Left forelimb (tissue), 1 donor: ENCODE measurements around the gene P2RY6.

Experiments used
- DNase-seq: peaks from one replicate; pipeline ENCODE4 v3.0.0-alpha.2; 2018; ENCODE audit warnings: low spot score

The P2RY6 gene

DNA sequence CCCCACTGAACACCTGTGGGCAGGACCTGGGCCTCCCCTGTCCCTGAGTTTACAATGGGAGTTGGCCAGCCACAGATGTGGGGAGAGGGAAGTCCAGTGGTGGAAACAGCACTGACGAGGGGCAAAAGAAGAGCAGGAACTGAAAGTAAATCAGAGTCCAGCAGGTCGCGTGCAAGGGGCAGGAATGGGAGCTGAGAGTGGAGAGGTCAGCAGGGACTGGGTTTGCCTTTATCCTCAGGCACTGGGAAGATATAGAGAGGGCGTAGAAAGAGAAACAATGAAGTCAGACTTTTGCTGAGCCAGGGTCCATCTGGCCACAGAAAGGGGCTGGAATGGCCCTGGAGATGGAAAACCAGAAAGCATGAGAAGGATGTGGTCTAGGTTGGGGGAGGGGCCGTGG lies 8.5 kb downstream of the P2RY6 start:
- DNase-seq = peak; percentile 48

DNA sequence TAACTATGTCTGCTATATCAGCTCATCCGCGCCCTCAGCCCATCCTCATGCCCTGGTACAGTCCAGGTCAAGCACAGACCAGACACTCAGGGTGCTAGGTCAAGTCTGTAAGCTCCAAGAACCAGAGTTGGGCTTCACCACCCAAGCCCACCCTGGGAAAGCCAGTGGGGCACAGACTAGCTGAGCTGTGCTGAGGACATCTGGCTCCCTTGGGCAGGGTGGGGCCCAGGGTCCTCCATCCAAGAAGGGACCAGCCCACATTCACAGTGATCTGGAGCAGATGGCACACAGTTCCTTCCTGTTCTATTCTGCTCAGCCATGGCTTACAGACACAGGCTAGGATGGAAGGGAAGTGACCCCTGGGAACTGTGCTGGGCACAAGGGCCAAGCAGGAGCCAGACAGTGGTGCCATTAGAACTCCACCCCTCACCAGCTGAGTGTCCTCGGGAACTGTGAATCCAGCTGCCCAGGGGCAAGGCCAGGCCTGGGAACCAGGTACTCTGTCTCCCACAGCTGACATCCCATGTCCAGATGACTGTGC lies 9.1 kb downstream of the P2RY6 start:
- peak; percentile 62 for DNase-seq

DNA sequence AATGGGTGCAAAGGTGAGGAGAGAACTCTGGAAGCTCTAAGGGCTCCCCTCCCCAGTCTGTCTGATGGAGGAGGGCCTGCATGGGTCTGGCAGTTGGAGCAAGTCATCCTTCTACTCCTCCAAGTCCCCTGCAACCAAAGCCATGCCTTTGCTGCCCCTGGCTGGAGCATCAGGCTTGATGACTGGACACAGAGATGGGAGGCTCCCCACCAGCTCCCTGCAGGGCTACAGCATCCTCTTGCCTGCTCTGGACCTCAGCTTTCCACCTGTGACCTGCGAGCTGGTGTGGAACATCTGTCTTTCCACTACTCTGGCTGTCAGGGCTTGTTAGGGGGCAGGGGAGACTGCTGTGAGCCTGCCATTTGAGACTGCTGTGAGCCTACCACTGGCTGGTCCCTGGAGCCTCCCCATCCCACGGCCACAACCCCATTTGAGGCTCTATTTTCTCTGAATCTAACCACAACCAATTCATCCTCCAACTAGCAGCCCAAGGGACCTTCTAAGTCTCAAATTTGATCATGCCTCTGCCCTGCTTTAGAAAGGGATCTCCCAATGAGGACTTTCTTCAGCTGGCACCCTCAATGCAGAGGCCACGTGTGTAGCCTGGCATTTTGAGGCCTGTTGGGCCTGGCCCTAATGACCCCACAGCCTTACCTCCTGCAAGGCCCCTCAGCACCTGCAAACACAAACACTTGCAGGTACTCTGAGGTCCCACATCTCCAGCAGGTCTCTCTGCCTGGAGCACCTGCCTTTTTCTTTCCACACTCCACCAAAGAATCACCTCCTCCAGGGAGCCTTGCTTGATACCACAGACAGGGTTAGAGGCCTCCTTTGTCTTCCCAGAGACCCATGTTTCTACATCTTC lies 9.9 kb downstream of the P2RY6 start:
- DNase-seq = peak; percentile 36

DNA sequence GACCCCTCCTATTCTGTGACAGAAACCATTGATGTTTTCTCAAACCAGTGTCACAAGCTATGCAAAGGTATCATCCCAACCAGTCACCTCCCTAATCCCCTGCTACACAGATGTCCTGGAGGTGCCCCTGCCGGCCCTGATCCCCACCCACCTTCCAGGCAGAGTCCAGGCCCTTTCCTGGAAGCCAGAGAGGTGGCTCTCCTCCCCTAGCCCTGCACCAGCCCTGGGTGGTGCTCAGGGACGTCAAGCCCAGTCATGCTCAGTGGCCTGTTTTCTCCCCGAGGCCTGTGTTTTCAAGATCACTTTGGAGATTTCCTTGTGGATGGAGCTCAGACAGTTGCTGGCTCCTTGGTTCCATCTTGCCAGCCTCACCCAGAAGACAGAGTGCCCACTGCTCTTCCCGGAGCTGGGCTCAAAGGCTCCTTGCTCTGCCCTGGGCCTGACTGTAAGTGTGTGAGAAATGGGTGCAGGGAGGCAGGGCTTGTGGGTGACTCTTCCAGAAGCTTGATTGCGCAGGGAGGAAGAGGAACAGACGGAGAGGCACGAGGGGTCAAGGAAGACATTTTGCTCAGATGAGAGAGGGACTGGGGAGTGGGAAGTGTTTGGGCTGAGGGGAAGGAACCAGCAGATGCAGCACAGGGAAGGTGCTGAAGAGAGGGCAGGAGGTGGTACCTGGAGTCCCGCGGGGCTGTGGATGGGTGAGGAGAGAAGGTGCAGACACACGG lies 11.3 kb downstream of the P2RY6 start:
- DNase-seq = peak; percentile 52

DNA sequence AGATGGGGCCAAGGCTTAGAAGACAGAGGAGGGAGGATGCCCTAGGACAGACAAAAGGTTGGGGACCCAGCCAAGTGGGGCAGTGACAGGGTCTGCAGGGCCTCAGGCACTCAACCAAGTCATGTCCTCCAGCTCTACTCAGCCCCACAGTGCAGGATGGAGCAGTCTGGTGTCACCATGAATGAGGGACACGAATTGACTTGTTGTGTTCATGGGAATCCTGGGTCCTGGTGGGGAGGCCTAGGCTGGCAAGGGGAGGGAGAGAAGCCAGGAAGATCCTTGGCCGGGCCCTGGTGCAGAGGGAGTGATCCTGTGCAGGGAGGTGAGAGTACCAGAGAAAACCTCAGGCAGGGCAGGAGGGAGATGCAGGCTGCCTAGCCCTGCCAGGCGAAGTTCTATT lies 12.0 kb downstream of the P2RY6 start:
- DNase-seq = peak; percentile 55

DNA sequence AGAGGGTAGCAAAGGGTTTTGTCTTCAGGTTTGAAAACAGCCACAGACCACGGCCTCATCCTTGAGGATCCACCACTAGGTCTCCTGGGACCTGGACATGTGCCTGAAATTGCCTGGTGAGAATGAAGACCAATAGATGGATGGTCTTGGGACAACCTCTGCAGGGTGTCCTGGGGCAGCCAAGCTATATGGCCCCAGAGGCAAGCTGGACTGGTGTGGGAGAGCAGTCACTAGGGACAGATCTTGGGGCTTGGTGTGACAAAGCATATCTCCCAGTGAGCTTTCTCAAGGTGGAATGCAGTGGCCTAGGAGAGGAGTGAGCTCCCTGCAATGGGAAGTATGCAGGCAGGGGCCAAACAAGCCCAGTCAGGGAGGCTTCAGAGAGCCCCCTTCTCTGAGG lies 13.6 kb downstream of the P2RY6 start:
- no peak for DNase-seq

DNA sequence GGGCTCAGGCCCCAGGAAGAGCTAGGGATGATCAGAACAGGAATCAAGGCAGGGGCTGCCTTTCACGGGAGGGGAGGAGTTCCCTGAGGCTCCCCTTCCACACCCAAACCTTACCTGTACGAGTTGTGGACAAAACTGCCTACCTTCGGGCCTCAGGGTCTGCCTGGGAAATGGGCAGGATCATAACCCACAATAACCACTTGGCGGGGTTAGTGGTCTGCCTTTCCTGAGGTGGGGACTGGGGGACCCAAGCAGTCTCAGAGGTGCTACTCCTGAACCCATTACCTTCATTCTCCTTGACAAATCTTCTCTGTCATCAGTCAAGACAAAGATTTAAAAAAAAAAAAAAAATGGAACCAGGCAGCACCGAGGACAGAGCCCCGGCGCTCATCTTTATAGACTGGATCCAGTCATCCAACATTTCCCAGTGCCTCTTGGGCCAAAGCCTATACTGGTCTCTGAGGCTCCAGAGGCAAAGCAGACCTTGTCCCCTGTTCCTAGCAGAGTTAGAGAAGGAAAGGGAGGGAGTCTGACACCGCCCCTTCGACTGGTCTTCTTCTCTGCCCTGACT lies 14.2 kb downstream of the P2RY6 start:
- no peak for DNase-seq

DNA sequence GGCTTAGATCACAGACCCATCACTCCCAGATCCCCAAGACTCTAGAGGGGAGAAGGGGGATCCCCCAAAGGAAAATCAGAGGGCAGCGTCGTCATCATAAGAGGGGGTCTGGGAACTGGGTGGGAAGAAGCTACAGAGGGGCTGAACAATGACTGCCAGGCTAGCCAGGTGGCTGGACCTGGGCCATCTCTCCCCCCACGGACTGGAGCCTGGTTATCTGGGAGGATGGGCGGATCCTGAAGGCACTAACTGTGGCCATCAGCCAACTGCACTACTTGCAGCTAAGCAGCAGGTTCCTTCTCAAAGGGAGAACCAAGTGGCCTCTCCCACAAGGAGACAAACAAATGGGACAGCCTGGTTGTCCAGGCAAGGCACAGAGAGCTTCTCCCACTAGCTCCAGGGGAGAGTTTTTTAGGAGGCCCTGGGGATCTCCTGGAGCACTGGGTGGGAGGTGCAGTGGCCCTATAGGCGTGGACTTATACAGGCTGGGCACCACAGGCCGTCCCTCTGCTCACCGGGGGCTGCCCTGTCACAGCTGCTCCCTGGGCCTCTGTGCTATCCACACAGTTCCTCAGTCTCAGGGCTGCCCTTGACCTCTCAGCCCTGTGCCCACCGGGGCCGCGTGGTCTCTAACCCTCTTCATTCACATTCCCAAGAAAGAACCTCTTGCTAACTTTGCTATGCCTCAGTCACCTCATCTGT lies 15.4 kb downstream of the P2RY6 start:
- DNase-seq = no peak

DNA sequence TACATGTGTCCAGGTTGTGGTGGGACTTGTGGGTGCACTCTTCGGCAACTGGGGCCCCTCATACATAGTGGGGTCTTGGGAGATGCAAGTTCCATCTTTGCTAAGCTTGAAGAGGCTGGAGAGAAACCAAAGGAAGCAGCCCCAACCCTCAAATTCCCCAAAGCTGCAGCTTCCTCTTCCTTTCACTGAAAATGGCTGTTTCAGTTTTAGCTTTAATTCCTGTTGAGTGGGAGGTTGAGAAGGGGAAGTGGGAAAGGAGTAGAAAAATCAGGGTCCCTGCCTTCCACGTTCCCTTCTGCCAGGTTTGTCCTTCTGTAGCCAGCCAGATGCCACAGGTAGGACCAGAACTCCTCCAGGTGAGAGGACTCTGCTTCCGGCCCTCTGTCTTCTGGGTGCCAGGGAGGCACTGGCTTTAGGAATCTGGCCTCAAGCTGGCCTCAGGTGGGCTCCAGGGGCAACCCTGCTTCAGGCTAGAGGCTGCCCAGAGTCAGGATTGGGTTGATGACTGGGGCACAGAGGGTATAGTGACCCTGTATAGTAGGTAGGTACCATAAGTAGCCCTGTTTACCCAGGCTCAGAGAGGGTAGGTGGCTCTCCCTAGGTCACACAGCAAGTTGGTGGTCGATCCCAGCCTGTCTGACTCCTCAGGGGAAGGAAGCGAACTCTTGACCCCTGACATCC lies 16.2 kb downstream of the P2RY6 start:
- DNase-seq = no peak

DNA sequence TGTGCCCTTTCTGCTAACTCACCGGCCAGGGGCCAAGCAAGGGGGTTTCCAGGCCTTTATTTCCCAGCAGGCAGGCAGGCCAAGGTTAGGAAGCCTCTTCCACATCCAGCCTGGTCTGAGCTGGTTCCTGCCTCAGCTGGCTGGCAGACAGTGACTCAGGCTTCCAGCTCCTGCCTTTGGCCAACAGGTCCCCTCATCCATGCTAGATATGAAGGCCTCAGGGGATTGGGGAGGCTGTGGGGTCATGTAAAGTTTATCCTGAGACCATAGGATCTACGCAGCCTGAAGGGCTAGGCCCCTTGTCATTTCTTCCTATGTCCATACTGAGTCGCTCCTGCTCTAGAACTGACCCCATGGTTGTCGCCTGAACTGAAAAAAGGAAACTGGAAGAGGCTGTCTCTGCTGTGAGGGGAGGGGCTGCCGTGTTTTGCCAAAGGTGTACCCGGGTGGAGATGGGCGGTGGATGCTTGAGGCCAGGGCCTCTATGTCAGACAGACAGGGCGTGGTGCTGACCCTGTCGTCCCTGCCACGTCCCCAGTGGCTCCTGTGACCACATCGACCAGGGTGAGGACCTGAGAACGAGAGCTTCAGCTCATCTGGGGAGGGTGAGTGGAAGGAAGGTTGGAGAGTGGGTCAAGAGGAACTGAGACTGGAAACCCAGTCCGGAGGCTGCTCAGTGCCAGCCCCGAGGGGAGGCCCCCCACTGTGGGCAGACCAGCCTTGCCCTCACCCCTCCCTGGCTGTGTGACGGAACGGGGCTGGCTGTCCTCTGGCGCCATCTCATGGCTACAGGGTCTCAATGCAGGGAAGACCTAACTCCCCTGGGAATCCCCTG lies 17.0 kb downstream of the P2RY6 start:
- peak; percentile 82 for DNase-seq

DNA sequence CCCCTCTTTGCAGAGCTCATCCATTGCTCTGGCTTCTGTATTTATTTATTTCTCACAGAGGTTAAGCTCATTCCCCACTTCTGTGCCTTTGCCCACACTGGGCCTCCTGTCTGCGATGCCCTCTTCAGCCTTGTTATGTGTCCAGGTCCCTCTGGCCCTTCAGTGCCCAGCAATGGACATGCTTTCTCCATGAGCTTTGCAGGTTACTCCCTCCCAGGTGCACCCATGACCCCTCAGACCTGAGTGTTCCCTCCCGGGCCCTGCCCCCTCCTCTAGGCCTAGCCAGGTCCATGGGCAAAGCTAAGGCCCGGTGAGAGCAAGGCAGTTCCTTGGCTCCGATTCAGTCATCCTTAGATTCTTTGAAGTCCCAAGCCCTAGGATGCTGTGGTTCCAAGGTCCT lies 18.4 kb downstream of the P2RY6 start:
- no peak for DNase-seq

DNA sequence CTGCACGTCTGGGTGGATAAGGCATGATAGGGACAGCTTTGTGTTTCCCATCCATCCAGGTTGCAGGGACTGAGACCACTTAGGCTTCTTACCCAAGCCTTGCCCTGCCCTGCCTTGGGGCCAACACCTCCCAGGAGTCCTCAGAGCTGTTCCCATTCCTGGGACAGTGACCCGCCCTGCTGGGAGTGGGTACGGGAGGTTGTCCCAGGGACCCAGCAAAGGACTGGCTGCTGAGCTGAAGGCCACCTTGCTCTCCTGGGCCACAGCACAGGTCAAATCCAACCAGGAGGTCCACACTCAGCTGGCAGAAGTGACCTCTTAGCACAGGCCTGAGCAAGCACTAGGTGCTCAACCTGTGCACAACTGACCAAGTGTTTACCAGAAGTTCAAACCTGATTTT lies 19.1 kb downstream of the P2RY6 start:
- DNase-seq = no peak

DNA sequence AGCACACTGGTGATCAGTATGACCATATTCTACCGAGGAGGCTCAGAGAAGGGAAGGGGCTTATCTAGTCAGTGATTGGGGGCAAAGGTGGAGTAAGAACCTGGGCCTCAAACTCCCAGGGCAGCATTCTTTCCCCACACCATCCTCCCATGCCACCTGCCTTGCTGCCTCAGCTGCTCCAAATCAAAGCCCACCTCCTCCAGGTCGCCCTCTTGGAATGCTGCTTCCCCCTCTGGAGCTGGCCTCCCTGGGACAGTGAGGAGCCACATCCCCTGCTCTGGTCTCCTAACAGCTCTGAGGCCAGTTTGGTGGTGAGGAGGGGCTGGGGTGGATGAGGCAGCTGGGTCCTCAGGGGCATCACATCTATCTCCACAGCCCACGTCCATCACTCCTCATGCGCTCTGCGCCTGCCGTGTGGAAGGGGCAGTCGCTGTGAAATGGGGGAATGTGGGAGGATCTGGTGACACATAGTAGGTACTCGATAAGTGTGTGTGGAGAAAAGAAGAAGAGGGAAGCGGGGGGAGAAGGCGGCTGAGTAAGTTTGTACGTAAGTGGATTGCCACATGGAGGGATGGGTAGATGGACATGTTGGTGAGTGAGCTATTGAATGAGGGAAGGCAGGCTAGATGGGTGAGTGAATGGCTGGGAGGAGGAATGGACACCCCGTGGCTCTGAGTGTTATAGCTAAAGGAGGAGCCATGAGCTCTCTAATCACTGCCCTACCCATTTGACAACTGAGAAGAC lies 19.8 kb downstream of the P2RY6 start:
- no peak for DNase-seq

DNA sequence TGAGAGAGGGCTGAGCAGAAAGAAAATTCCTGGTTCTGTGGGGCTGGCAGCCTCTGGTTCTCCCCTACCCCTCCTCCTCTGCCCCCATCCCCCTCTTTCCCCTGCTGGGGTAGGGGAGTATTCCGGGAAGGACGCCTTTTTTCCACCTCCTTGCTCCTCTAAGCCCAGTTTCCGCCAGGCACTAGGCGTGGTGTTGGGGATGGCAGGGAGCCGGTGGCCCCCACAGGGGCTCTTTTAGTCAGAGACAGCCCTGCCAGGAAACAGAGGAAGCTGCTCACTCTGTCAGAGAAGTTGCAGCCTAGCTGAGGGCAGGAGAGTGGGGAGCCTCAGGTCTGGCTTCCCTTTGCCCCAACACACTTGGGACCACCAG lies 20.4 kb downstream of the P2RY6 start:
- DNase-seq = no peak

DNA sequence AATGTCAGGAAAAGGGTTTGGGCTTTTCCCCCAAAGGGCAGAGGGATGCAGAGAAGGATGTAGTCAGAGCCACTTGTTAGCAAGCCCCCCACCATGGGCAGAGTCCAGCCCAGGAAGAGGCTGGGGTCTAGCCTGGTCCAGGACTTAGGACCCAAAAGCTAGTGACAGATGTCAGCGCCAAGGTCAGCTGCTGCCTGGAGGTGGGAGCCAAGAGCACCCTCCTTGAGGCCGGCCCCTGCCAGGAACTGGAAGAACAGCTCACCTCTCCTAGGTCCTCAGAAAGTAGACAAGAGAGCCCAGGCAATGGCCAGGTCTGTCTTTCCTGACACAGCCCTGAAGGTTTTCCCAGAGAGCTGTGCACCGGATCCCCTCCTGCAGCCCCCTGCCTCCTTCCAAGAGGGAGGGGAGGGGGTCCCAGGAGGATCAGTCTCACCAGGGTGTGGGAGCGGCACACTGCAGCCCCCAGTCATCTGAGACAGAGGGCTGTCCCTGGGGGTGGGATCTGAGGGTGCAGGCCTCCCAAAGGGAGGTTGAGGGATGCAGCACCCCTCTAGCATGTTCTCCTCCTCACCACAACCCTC lies 21.3 kb downstream of the P2RY6 start:
- DNase-seq = no peak

DNA sequence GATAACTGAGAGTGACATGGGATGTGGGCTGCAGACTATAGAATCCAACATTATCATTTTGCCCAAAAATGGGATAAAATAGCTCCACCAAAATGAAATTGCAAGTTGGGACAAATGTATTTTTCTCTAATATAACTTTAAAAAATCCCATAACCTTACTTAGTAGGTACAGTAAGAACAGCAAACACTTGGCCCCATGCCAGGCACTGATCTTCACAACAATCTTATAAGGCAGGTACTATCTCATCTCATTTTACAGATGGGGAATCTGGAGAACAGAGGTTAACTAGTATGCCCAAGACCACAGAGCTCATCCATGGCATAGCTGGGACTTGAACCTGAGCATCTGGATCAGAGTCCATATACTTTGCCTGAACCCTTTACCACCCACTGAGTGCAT lies 22.5 kb downstream of the P2RY6 start:
- no peak for DNase-seq

DNA sequence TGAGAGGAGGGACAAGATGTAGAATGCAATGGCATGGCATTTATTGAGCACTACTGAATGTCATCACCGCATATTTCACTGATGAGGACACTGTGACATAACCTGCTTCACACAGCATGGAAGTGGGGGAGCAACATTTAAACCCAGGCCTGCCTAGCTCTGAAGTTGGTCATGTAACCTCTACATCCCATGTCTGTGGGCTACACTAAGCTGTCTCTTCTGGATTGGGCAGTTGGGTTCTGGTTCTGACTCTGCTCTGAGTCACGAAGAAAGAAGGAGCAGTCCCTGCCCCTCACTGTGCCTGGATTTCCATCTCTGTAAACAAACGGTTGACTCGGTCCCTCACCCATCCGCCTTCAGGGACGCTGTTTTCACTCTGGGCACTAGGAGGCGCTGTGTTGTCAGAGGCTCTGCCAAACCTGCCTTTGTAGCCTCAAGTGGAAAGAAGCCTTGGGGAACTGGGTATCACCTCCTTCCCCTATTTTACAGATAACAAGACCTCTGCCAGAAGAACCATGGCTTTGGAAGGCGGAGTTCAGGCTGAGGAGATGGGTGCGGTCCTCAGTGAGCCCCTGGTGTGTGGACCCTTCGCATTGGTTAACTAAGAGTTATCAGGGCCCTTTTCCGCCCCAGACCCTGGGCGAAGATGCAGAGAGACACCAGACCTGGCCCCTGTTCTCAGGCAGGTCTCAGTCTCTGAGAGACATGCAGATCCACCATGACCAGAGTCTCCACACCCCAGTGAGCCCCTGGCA lies 23.3 kb downstream of the P2RY6 start:
- DNase-seq = no peak

DNA sequence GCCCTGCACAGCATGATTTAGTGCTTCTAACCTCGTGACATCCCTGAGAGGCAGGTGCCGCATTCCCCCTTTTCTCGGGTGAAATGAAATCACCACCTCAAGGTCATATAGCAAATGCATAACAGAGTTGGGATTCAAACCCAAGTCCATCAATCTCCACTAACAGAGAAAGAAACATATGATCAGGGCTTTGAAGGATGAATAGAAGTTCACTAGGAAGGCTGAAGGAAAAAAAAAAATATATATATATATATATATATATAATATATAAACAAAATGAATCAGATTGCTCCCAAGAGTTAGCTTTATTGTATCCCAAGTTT lies 23.8 kb downstream of the P2RY6 start:
- DNase-seq = no peak
